MCF 10A (cell line): ENCODE results near the gene NANS. TPM values are rescaled to one million over a fixed set of nuclear protein-coding genes. Genes with fewer than 3 reads are reported as not detected.

ENCODE experiments used
- BruUV-seq: library from RNA; stranded (reverse); fragments of 400-500 nt; replicated peaks from 2 replicates; lab custom pipeline; 2021; lab: Mats Ljungman, UMichigan
- CTCF ChIA-PET: fragments of 300-600 bp; sonication (Branson Sonifier 250); formaldehyde crosslinking; extraction: SDS; loops from one replicate; lab custom pipeline; 2021; ENCODE audit warnings: antibody characterized with exemption, inconsistent platforms; lab: Yijun Ruan, JAX
- POLR2A ChIA-PET: fragments of 300-600, 350-650 bp; sonication (Branson Sonifier 250); formaldehyde crosslinking; extraction: SDS; loops from one replicate; lab custom pipeline; 2020; ENCODE audit warnings: antibody characterized with exemption, inconsistent platforms; lab: Yijun Ruan, JAX
- DNase-seq: peaks from one replicate; pipeline ENCODE4 v3.0.0-alpha.2; 2018; ENCODE audit not compliant: unreplicated experiment
- H3K27ac Mint-ChIP-seq: one replicate; pipeline ENCODE4 v1.8.0; 2022; ENCODE audit warnings: mild to moderate bottlenecking, low read depth, mixed read lengths; ENCODE audit not compliant: unreplicated experiment
- H3K27me3 Mint-ChIP-seq: one replicate; pipeline ENCODE4 v1.8.0; 2022; ENCODE audit warnings: mixed read lengths; ENCODE audit not compliant: insufficient read depth, unreplicated experiment
- H3K36me3 Mint-ChIP-seq: one replicate; pipeline ENCODE4 v1.8.0; 2022; ENCODE audit warnings: mild to moderate bottlenecking, moderate library complexity, mixed read lengths; ENCODE audit not compliant: insufficient read depth, unreplicated experiment
- H3K4me1 Mint-ChIP-seq: one replicate; pipeline ENCODE4 v1.8.0; 2022; ENCODE audit warnings: mixed read lengths; ENCODE audit not compliant: insufficient read depth, unreplicated experiment
- H3K4me3 Mint-ChIP-seq: one replicate; pipeline ENCODE4 v1.8.0; 2022; ENCODE audit warnings: mild to moderate bottlenecking, moderate library complexity, mixed read lengths; ENCODE audit not compliant: unreplicated experiment
- H3K9me3 Mint-ChIP-seq: one replicate; pipeline ENCODE4 v1.8.0; 2022; ENCODE audit warnings: mixed read lengths; ENCODE audit not compliant: unreplicated experiment
- CTCF ChIP-seq: fragments of 200-600 bp; IDR thresholded peaks from one replicate; pipeline ENCODE4 v1.8.0; 2022; ENCODE audit warnings: antibody characterized with exemption, mild to moderate bottlenecking; ENCODE audit not compliant: unreplicated experiment
- intact Hi-C: fragments of 100-400 bp; cut with micrococcal nuclease; formaldehyde crosslinking; loops from 2 replicates; pipeline ENCODE4 v1.14.1; 2022
- total RNA-seq: library from RNA; stranded (reverse); gene quantifications from 2 replicates; pipeline ENCODE4 v1.2.3, GENCODE V29; 2022

Gene NANS
- total RNA-seq, 1 experiment from 2014 or later: 80.8 TPM

DNA sequence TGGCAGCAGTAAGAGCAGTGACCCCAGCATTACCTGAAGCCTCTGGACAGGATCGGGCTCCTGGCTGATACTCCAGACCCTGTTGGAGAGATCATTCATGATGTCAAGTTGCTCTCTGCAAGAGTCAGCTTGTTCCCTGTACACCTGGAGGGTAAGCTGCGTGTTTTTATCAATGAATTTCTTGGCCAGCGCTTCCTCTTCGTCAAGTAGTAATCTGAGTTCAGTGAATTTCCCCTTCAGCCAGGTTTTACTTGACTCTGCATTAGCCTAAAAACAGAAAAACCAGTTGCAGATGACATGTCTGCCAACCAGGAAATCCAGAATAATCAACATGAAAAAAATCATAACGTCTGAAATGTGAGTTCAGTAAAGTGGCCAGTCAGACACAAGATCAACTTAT, 43.4 kb downstream of the NANS start:
- no TSS peak for BruUV-seq
- CTCF ChIA-PET: interaction anchor here (0.7 to 4.1 kb wide), 2 partner anchors 9 to 25 kb away, joined by 3 to 16 read pairs; no protein-coding TSS in a partner anchor

DNA sequence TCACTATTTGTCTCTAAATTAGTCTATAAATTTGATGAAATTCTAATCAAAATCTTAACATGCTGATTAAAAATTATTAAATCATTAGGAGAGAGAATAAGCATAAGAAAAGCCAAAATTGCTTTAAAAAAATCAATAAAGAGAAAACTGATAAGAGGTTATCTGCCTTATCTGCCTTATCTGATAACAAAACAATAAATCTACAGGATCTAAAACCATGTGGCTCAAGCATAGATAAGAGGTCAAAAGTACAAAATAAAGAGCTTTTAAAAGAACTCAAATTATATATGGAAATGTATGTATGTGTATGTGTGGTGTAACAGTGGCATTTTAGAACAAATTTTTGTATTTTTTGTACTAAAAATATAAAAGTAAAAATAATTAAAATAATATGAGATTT, 43.9 kb downstream of the NANS start:
- no peaks in the 10 kb centered on the region for H3K27me3 Mint-ChIP-seq
- ChIA-PET CTCF (interaction anchor here (0.7 to 4.1 kb wide), 2 partner anchors 8 to 26 kb away, joined by 3 to 16 read pairs; no protein-coding TSS in a partner anchor), POLR2A (interaction anchor here (0.6 to 1.1 kb wide), 2 partner anchors 9 to 102 kb away, joined by 3 to 4 read pairs; no protein-coding TSS in a partner anchor)
- intact Hi-C loops: no loop called here
- H3K27ac Mint-ChIP-seq: no peak overlapping the region
- no peak for DNase-seq
- H3K9me3 Mint-ChIP-seq: no peaks in the 10 kb centered on the region
- H3K36me3 Mint-ChIP-seq: peaks cover 25% of the 10 kb centered on the region
- BruUV-seq: no TSS peak
- no peak for TF ChIP-seq CTCF
- H3K4me3 Mint-ChIP-seq: no peak overlapping the region
- no peaks in the 10 kb centered on the region for H3K4me1 Mint-ChIP-seq

More for the DNA sequence above, 43.4 kb downstream of the NANS start:
- DNase-seq: no peak
- H3K27me3 Mint-ChIP-seq: no peaks in the 10 kb centered on the region
- H3K9me3 Mint-ChIP-seq: no peaks in the 10 kb centered on the region
- TF ChIP-seq CTCF: no peak
- H3K4me3 Mint-ChIP-seq: no peak overlapping the region
- no peak overlapping the region for H3K27ac Mint-ChIP-seq
- intact Hi-C loops: no loop called here
- POLR2A ChIA-PET: interaction anchor here (0.6 to 1.1 kb wide), 2 partner anchors 10 to 101 kb away, joined by 3 to 4 read pairs; no protein-coding TSS in a partner anchor
- H3K4me1 Mint-ChIP-seq: no peaks in the 10 kb centered on the region
- peaks cover 19% of the 10 kb centered on the region for H3K36me3 Mint-ChIP-seq

GRCh38 chr9:98101416-98101815, 44.9 kb downstream of the NANS start:
- Mint-ChIP-seq H3K36me3 (peaks cover 30% of the 10 kb centered on the region), H3K4me1 (no peaks in the 10 kb centered on the region), H3K4me3 (no peak overlapping the region), H3K27ac (no peak overlapping the region), H3K9me3 (no peaks in the 10 kb centered on the region), H3K27me3 (no peaks in the 10 kb centered on the region)
- TF ChIP-seq CTCF: no peak
- CTCF ChIA-PET: interaction anchor here (0.6 kb wide), 1 partner anchor 690 kb away, joined by 4 read pairs; no protein-coding TSS in a partner anchor
- intact Hi-C loops: no loop called here
- DNase-seq: no peak
- POLR2A ChIA-PET: interaction anchor here (0.7 kb wide), 2 partner anchors 54 to 1323 kb away, joined by 3 to 4 read pairs; no protein-coding TSS in a partner anchor
- no TSS peak for BruUV-seq

- ChIA-PET CTCF (interaction anchor here (0.6 kb wide), 1 partner anchor 20 kb away, joined by 5 read pairs; no protein-coding TSS in a partner anchor), POLR2A (interaction anchor here (0.7 kb wide), 1 partner anchor 54 kb away, joined by 3 read pairs; no protein-coding TSS in a partner anchor)
- Mint-ChIP-seq H3K4me1 (no peaks in the 10 kb centered on the region), H3K36me3 (peaks cover 30% of the 10 kb centered on the region), H3K27ac (no peak overlapping the region), H3K4me3 (no peak overlapping the region), H3K9me3 (no peaks in the 10 kb centered on the region), H3K27me3 (no peaks in the 10 kb centered on the region)
- intact Hi-C loops: no loop called here
- BruUV-seq: no TSS peak
- no peak for TF ChIP-seq CTCF
- no peak for DNase-seq
Measured at GRCh38 chr9:98101868-98102273, 45.3 kb downstream of the NANS start.
